GM12878 (cell line): ENCODE data around the gene IMPACT. TPM values are rescaled to one million over a fixed set of nuclear protein-coding genes. Genes with fewer than 3 reads are reported as not detected.

Experiments used
- ATAC-seq: fragments of 200-7000 bp; cut with Tn5 transposase; 3 replicates; pipeline ENCODE4 v1.9.1; 2020; ENCODE audit warnings: mild to moderate bottlenecking, moderate library complexity
- BruUV-seq: library from RNA; stranded (reverse); fragments of 400-500 nt; replicated peaks from 2 replicates; lab custom pipeline; 2021; lab: Mats Ljungman, UMichigan
- CTCF ChIA-PET: fragments of 300-600 bp; sonication (Branson Sonifier 250); formaldehyde crosslinking; extraction: SDS; loops from one replicate; lab custom pipeline; 2021; ENCODE audit warnings: inconsistent platforms; lab: Yijun Ruan, JAX
- POLR2A ChIA-PET: fragments of 350-600 bp; formaldehyde crosslinking; extraction: SDS; loops from one replicate; lab custom pipeline; 2021; ENCODE audit warnings: inconsistent platforms; lab: Charles Lee
- RAD21 ChIA-PET: fragments of 300-600 bp; sonication (Branson Sonifier 250); formaldehyde crosslinking; loops from one replicate; lab custom pipeline; 2023; ENCODE audit warnings: antibody characterized with exemption; ENCODE audit not compliant: unreplicated experiment; lab: Charles Lee
- SMC1A ChIA-PET: fragments of 300-600 bp; sonication (Branson Sonifier 250); formaldehyde crosslinking; loops from one replicate; lab custom pipeline; 2023; ENCODE audit not compliant: unreplicated experiment, uncharacterized antibody; lab: Charles Lee
- DNase-seq: peaks from one replicate; pipeline ENCODE4 v3.0.0-alpha.2; 2011; ENCODE audit warnings: low read depth, low spot score
- FAIRE-seq: peaks from 3 replicates; lab custom pipeline; 2011; peaks lifted over from hg19 to GRCh38; lab: Jason Lieb, UNC
- H2AFZ ChIP-seq: 2 replicates; pipeline ENCODE4 v1.6.0; 2011; ENCODE audit warnings: low read depth, low read length, control low read depth; ENCODE audit not compliant: control insufficient read depth
- H3K27ac ChIP-seq: 2 replicates; pipeline ENCODE4 v1.5.1; 2011; ENCODE audit warnings: control low read depth; ENCODE audit not compliant: control insufficient read depth, insufficient read depth
- H3K27me3 ChIP-seq, 2 experiments: replicated peaks in 1 of 2; 2 replicates each; pipeline versions ENCODE4 v1.6.0 to v1.6.1; 2011; ENCODE audit warnings: low read length in 1 of 2; ENCODE audit not compliant: control insufficient read depth in 2 of 2, insufficient read depth in 2 of 2
- H3K36me3 ChIP-seq, 2 experiments: 2 replicates each; pipeline ENCODE4 v1.5.1; 2011; ENCODE audit warnings: low read length in 1 of 2; ENCODE audit not compliant: control insufficient read depth in 2 of 2, insufficient read depth in 2 of 2
- H3K4me1 ChIP-seq: 2 replicates; pipeline ENCODE4 v1.6.1; 2011; ENCODE audit warnings: mild to moderate bottlenecking, low read length, moderate library complexity, mixed read lengths; ENCODE audit not compliant: control insufficient read depth, insufficient read depth
- H3K4me2 ChIP-seq: 2 replicates; pipeline ENCODE4 v1.6.0; 2011; ENCODE audit warnings: control low read depth; ENCODE audit not compliant: control insufficient read depth, insufficient read depth
- H3K4me3 ChIP-seq: fragments of 200-600 bp; sonication (generic); 2 replicates; pipeline ENCODE4 v1.5.1; 2016
- H3K79me2 ChIP-seq: 2 replicates; pipeline ENCODE4 v1.6.0; 2011; ENCODE audit warnings: low read length; ENCODE audit not compliant: control insufficient read depth, insufficient read depth
- H3K9ac ChIP-seq: 2 replicates; pipeline ENCODE4 v1.8.0; 2011; ENCODE audit warnings: low read length, control low read depth, mixed read lengths; ENCODE audit not compliant: control insufficient read depth, insufficient read depth
- H3K9me3 ChIP-seq: replicated peaks from 3 replicates; pipeline ENCODE4 v1.5.1; 2011; ENCODE audit warnings: mild to moderate bottlenecking, low read length; ENCODE audit not compliant: control insufficient read depth, insufficient read depth
- H4K20me1 ChIP-seq: 2 replicates; pipeline ENCODE4 v1.6.0; 2011; ENCODE audit not compliant: control insufficient read depth, insufficient read depth
- ATF3 ChIP-seq: IDR thresholded peaks from 2 replicates; pipeline ENCODE4 v1.6.1; 2011; ENCODE audit warnings: low read depth, mild to moderate bottlenecking, low read length, moderate library complexity, borderline replicate concordance; ENCODE audit errors: extremely low read depth
- FOXM1 ChIP-seq: IDR thresholded peaks from 2 replicates; pipeline ENCODE4 v1.6.1; 2012; ENCODE audit warnings: low read depth, mild to moderate bottlenecking, inconsistent platforms, low read length, moderate library complexity
- MTA3 ChIP-seq: IDR thresholded peaks from 2 replicates; pipeline ENCODE4 v1.6.1; 2012; ENCODE audit warnings: low read length, inconsistent platforms, borderline replicate concordance
- MYB ChIP-seq: fragments of 150-350 bp; IDR thresholded peaks from 2 replicates; pipeline ENCODE4 v1.6.1; 2014; ENCODE audit warnings: mild to moderate bottlenecking, low read depth, low read length, borderline replicate concordance
- NBN ChIP-seq: fragments of 450-650 bp; IDR thresholded peaks from 2 replicates; pipeline ENCODE4 v1.6.1; 2016
- PML ChIP-seq: IDR thresholded peaks from 2 replicates; pipeline ENCODE4 v1.6.1; 2012; ENCODE audit warnings: low read length, inconsistent platforms
- RAD51 ChIP-seq: fragments of 450-650 bp; IDR thresholded peaks from 2 replicates; pipeline ENCODE4 v1.6.1; 2016; ENCODE audit warnings: moderate library complexity, mild to moderate bottlenecking, inconsistent platforms
- TCF7 ChIP-seq: IDR thresholded peaks from 2 replicates; pipeline ENCODE4 v1.6.1; 2014; ENCODE audit warnings: antibody characterized with exemption, borderline replicate concordance
- YBX1 ChIP-seq: fragments of 450-650 bp; IDR thresholded peaks from 2 replicates; pipeline ENCODE4 v1.6.1; 2016; ENCODE audit warnings: antibody characterized with exemption
- ZBTB40 ChIP-seq: fragments of 450-650 bp; IDR thresholded peaks from 2 replicates; pipeline ENCODE4 v1.6.1; 2016; ENCODE audit warnings: mild to moderate bottlenecking, moderate library complexity, borderline replicate concordance
- WGBS: methylation state at CpG from one replicate; pipeline ENCODE4 v1.1.6; 2016; ENCODE audit warnings: low lambda C conversion rate; ENCODE audit not compliant: insufficient replicate concordance, insufficient coverage; ENCODE audit errors: missing lambda C conversion rate; 5-methylcytosine and 5-hydroxymethylcytosine counted together
- in situ Hi-C: fragments of 300-500 bp; cut with MboI; formaldehyde crosslinking; loops from 9 replicates; pipeline ENCODE4 v1.14.3; 2018; ENCODE audit warnings: mixed read lengths
- intact Hi-C: fragments of 100-400 bp; cut with micrococcal nuclease; formaldehyde crosslinking; loops from one replicate; pipeline ENCODE4 v1.14.2; 2022; ENCODE audit not compliant: unreplicated experiment
- polyA plus RNA-seq, 11 experiments: library from polyadenylated mRNA; depleted of rRNA in 4 of 11; unstranded in 6 of 11; stranded (reverse) in 5 of 11; fragments of >200 nt; fragmentation: Nextera tagmentation in 4 of 11; fragmentation: Illumina TruSeq in 1 of 11; extraction: Ambion mirVana in 4 of 11; extraction: Trizol in 1 of 11; gene quantifications; 1 replicate in 1 of 11; 2 replicates in 10 of 11; pipeline versions ENCODE4 v1.2.1 to v1.2.3, GENCODE V29; 2011 to 2016; ENCODE audit warnings: inconsistent platforms in 2 of 11, missing spikeins in 2 of 11, low read depth in 1 of 11
- total RNA-seq, 4 experiments: library from RNA; depleted of rRNA in 3 of 4; stranded (reverse); fragments of >200 nt in 3 of 4; fragmentation: Illumina TruSeq in 1 of 4; extraction: Trizol in 1 of 4; gene quantifications; 2 replicates each; pipeline versions ENCODE4 v1.2.1 to v1.2.3, GENCODE V29; 2013 to 2021
- TF ChIP-seq, protein P1 (sequence below): fragments of 450-650 bp; IDR thresholded peaks from 2 replicates; pipeline ENCODE4 v1.6.1; 2018; ENCODE audit warnings: borderline replicate concordance, mild to moderate bottlenecking; ENCODE audit not compliant: partially characterized antibody

IMPACT gene
- total and polyA plus RNA-seq, 10 of the 15 experiments (the other 5 are each of a cell fraction or from before 2014, with no cell fraction given): 0.10 to 0.84 (median 0.53) TPM

DNA sequence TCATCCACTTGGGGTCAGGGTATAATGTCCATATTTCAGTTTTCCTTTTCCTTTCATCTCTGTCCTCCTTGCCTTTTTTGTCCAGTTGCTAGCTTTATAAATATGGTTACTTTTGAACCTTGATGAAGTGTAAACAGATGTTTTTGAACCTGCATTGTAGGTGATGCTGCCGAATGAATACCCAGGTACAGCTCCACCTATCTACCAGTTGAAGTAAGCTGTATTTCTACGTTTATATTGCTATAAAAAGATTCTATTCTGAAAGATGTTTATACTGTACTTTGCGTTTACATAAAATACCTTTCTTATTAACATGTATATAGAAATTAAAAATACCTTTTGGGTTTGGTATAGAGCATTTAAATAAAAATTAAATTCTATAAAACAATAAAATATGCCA, 2.2 kb downstream of the IMPACT start (continued):
- TF ChIP-seq ZBTB40: no peak
- TF ChIP-seq, all 136 proteins: peak for 0

DNA sequence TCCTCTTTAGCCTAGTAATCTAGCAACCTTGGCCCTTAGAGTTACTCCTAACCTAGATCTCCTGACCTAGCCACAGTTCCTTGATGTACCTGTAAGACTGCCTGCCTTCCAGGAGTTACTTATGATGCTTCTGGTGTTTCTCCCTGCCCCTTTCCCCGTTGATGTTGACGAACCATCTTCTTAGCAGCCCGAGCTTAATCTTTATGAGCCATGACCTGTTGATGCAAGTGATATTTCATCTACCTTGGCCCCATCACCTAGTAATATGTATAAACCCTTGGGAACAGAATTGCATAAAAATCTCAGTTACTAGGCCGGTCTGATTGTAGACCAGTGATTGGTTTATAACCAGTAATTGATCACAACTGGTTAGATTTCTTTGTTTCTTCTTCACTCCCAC, 2.7 kb downstream of the IMPACT start:
- Histone ChIP-seq H3K79me2 (no peaks in the 10 kb centered on the region), H3K9ac (no peak overlapping the region), H4K20me1 (no peaks in the 10 kb centered on the region), H3K27ac (no peak overlapping the region), H3K9me3 (peaks cover 8% of the 10 kb centered on the region; the same call in 2 of the 3 replicates), H3K36me3 (no peaks in the 10 kb centered on the region), H3K4me2 (no peak overlapping the region), H2AFZ (no peak overlapping the region), H3K4me3 (no peak overlapping the region), H3K4me1 (peaks cover 6% of the 10 kb centered on the region; the same call in 1 of the 2 replicates), H3K27me3 (no peaks in the 10 kb centered on the region; a peak in 1 of 4 replicates)
- ChIA-PET POLR2A (no interaction called here), SMC1A (interaction anchor here (1.0 kb wide), 1 partner anchor 70 kb away, joined by 3 read pairs; no protein-coding TSS in a partner anchor), CTCF (interaction anchor here (0.7 to 1.3 kb wide), 2 partner anchors 60 to 85 kb away, joined by 3 read pairs; no protein-coding TSS in a partner anchor), RAD21 (no interaction called here)
- intact Hi-C loops: no loop called here
- FAIRE-seq (no peak), ATAC-seq (no peak), DNase-seq (no peak)
- WGBS: 80% methylated on average over 4 of the region's 4 CpGs
- TF ChIP-seq MTA3: no peak
- TF ChIP-seq NBN: no peak
- TF ChIP-seq, protein P1, sequence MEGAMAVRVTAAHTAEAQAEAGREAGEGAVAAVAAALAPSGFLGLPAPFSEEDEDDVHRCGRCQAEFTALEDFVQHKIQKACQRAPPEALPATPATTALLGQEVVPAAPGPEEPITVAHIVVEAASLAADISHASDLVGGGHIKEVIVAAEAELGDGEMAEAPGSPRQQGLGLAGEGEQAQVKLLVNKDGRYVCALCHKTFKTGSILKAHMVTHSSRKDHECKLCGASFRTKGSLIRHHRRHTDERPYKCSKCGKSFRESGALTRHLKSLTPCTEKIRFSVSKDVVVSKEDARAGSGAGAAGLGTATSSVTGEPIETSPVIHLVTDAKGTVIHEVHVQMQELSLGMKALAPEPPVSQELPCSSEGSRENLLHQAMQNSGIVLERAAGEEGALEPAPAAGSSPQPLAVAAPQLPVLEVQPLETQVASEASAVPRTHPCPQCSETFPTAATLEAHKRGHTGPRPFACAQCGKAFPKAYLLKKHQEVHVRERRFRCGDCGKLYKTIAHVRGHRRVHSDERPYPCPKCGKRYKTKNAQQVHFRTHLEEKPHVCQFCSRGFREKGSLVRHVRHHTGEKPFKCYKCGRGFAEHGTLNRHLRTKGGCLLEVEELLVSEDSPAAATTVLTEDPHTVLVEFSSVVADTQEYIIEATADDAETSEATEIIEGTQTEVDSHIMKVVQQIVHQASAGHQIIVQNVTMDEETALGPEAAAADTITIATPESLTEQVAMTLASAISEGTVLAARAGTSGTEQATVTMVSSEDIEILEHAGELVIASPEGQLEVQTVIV: no peak
- no peak for TF ChIP-seq PML
- TF ChIP-seq ATF3: no peak
- TF ChIP-seq FOXM1: no peak
- no peak for TF ChIP-seq RAD51
- TF ChIP-seq MYB: no peak
- no peak for TF ChIP-seq TCF7
- TF ChIP-seq YBX1: no peak
- in situ Hi-C loops: no loop called here
- BruUV-seq: no TSS peak
